ENCODE results near the gene NTN3.
"Not testable (repeated sequence)": the region's sequence is repeated elsewhere in the genome, so short reads cannot be mapped to it uniquely, and the experiment has no call there.

The NTN3 gene

GRCh38 chr16:2478279-2478678 is 7.2 kb downstream of the NTN3 start:
- no peak for ATAC-seq (ENCODE audit: insufficient read depth, low read depth)
- no peak overlapping the region for H3K4me3 ChIP-seq (ENCODE audit: low read depth in 1 of 2, low read length in 2 of 2)
- H4K20me1 ChIP-seq (ENCODE audit: insufficient read depth, low read length) = peaks cover 69% of the 10 kb centered on the region
- TF ChIP-seq CTCF (IDR thresholded peaks at IDR 0.05; ENCODE audit: borderline replicate concordance, extremely low read depth, low read length, poor library complexity, severe bottlenecking) = no peak
- no peak for TF ChIP-seq EZH2 (IDR thresholded peaks at IDR 0.05; ENCODE audit: borderline replicate concordance, low read depth, low read length, severe bottlenecking)
- no peaks in the 10 kb centered on the region for H3K9me3 ChIP-seq (ENCODE audit: insufficient read depth, low read length, severe bottlenecking)
- no peak overlapping the region for H2AFZ ChIP-seq (ENCODE audit: low read depth, low read length)
- H3K4me1 ChIP-seq (ENCODE audit: insufficient read depth, low read length) = peaks cover 27% of the 10 kb centered on the region
- no peaks in the 10 kb centered on the region for H3K27me3 ChIP-seq (ENCODE audit: insufficient read depth, low read length, poor library complexity)
- peaks cover 79% of the 10 kb centered on the region for H3K79me2 ChIP-seq (ENCODE audit: insufficient read depth, low read length)
- H3K27ac ChIP-seq (ENCODE audit: low read length) = no peak overlapping the region
- DNase-seq = no peak
- H3K4me2 ChIP-seq (ENCODE audit: insufficient read depth, low read length) = no peak overlapping the region
- H3K9ac ChIP-seq (ENCODE audit: low read depth, low read length) = no peak overlapping the region
- H3K36me3 ChIP-seq (ENCODE audit: insufficient read depth, low read length) = peaks cover 3% of the 10 kb centered on the region; the same call in 1 of the 2 replicates

- H3K9me3 ChIP-seq (ENCODE audit: insufficient read depth, low read length, severe bottlenecking); H3K27ac ChIP-seq (ENCODE audit: low read length); DNase-seq; H3K4me2 ChIP-seq (ENCODE audit: insufficient read depth, low read length); H2AFZ ChIP-seq (ENCODE audit: low read depth, low read length); H3K27me3 ChIP-seq (ENCODE audit: insufficient read depth, low read length, poor library complexity); H3K4me3 ChIP-seq (ENCODE audit: low read depth in 1 of 2, low read length in 2 of 2); H3K9ac ChIP-seq (ENCODE audit: low read depth, low read length); ATAC-seq (ENCODE audit: insufficient read depth, low read depth); H3K36me3 ChIP-seq (ENCODE audit: insufficient read depth, low read length): not testable (repeated sequence)
- Histone ChIP-seq H4K20me1 (ENCODE audit: insufficient read depth, low read length) (peaks cover 80% of the 10 kb centered on the region), H3K79me2 (ENCODE audit: insufficient read depth, low read length) (peaks cover 89% of the 10 kb centered on the region), H3K4me1 (ENCODE audit: insufficient read depth, low read length) (peaks cover 14% of the 10 kb centered on the region)
These were observed 8.9 kb downstream of the NTN3 start for GRCh38 chr16:2479996-2480395.

DNA sequence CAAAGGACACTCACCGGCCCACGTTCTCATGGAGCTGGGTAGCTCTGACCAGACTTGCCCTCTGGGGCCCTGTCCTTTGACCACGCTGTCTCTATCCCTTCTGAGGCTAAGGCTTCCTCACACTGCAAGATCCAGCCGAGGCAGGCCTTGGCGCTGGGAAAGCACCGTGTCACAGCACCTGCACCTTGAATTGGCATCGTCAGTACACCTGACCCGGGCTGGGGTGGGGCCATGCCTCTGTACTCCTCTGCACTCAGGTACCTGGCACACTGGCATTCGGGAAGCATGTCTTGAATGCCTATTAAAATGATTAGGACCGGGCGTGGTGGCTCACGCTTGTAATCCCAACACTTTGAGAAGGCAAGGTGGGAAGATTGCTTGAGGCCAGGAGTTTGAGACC is 9.9 kb downstream of the NTN3 start:
- Histone ChIP-seq H3K36me3 (ENCODE audit: insufficient read depth, low read length) (peaks cover 7% of the 10 kb centered on the region; the same call in 1 of the 2 replicates), H2AFZ (ENCODE audit: low read depth, low read length) (no peak overlapping the region), H3K79me2 (ENCODE audit: insufficient read depth, low read length) (peaks cover 86% of the 10 kb centered on the region), H3K27ac (ENCODE audit: low read length) (no peak overlapping the region), H3K4me1 (ENCODE audit: insufficient read depth, low read length) (peaks cover 9% of the 10 kb centered on the region), H4K20me1 (ENCODE audit: insufficient read depth, low read length) (peaks cover 84% of the 10 kb centered on the region), H3K27me3 (ENCODE audit: insufficient read depth, low read length, poor library complexity) (no peaks in the 10 kb centered on the region), H3K9ac (ENCODE audit: low read depth, low read length) (no peak overlapping the region), H3K9me3 (ENCODE audit: insufficient read depth, low read length, severe bottlenecking) (no peaks in the 10 kb centered on the region), H3K4me3 (ENCODE audit: low read depth in 1 of 2, low read length in 2 of 2) (no peak overlapping the region), H3K4me2 (ENCODE audit: insufficient read depth, low read length) (no peak overlapping the region)
- no peak for ATAC-seq (ENCODE audit: insufficient read depth, low read depth)
- no peak for TF ChIP-seq CTCF (IDR thresholded peaks at IDR 0.05; ENCODE audit: borderline replicate concordance, extremely low read depth, low read length, poor library complexity, severe bottlenecking)
- no peak for TF ChIP-seq EZH2 (IDR thresholded peaks at IDR 0.05; ENCODE audit: borderline replicate concordance, low read depth, low read length, severe bottlenecking)
- no peak for DNase-seq

DNA sequence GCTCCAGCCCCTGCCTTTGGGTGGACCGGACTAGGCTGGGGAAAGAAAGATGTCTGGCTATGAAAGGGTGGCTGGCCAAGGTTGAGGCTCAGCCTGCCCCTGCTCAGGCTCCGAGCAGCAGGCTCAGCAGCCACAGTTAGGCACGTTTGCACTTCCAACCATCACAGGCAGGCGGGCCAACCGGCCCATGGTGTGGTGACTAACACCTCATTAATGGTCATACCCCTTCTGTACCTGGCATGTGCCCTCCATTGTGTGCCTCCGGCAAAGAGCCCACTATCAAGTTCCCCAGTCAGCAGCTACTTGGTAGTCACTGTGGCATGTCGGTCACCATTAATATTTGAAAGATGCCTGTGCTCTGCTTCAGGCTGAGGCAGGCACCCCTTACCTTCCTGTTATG is 10.6 kb downstream of the NTN3 start:
- Histone ChIP-seq H3K9ac (ENCODE audit: low read depth, low read length) (no peak overlapping the region), H2AFZ (ENCODE audit: low read depth, low read length) (no peak overlapping the region), H3K4me1 (ENCODE audit: insufficient read depth, low read length) (peaks cover 1% of the 10 kb centered on the region), H3K4me3 (ENCODE audit: low read depth in 1 of 2, low read length in 2 of 2) (no peak overlapping the region), H4K20me1 (ENCODE audit: insufficient read depth, low read length) (peaks cover 84% of the 10 kb centered on the region), H3K36me3 (ENCODE audit: insufficient read depth, low read length) (peaks cover 7% of the 10 kb centered on the region; the same call in 1 of the 2 replicates), H3K27me3 (ENCODE audit: insufficient read depth, low read length, poor library complexity) (no peaks in the 10 kb centered on the region), H3K79me2 (ENCODE audit: insufficient read depth, low read length) (peaks cover 84% of the 10 kb centered on the region), H3K27ac (ENCODE audit: low read length) (no peak overlapping the region), H3K4me2 (ENCODE audit: insufficient read depth, low read length) (no peak overlapping the region), H3K9me3 (ENCODE audit: insufficient read depth, low read length, severe bottlenecking) (no peaks in the 10 kb centered on the region)
- DNase-seq (no peak), ATAC-seq (ENCODE audit: insufficient read depth, low read depth) (no peak)
- TF ChIP-seq EZH2 (IDR thresholded peaks at IDR 0.05; ENCODE audit: borderline replicate concordance, low read depth, low read length, severe bottlenecking) (no peak), CTCF (IDR thresholded peaks at IDR 0.05; ENCODE audit: borderline replicate concordance, extremely low read depth, low read length, poor library complexity, severe bottlenecking) (no peak)
